HG02973 (cell line): ENCODE results near the gene CATSPER1.
"Not testable (repeated sequence)": the region's sequence is repeated elsewhere in the genome, so short reads cannot be mapped to it uniquely, and the experiment has no call there.

Source experiments
- ATAC-seq: cut with Tn5 transposase; IDR thresholded peaks from one replicate; pipeline ENCODE4 v1.9.1; 2021; ENCODE audit warnings: moderate library complexity; ENCODE audit not compliant: unreplicated experiment

The CATSPER1 gene

DNA sequence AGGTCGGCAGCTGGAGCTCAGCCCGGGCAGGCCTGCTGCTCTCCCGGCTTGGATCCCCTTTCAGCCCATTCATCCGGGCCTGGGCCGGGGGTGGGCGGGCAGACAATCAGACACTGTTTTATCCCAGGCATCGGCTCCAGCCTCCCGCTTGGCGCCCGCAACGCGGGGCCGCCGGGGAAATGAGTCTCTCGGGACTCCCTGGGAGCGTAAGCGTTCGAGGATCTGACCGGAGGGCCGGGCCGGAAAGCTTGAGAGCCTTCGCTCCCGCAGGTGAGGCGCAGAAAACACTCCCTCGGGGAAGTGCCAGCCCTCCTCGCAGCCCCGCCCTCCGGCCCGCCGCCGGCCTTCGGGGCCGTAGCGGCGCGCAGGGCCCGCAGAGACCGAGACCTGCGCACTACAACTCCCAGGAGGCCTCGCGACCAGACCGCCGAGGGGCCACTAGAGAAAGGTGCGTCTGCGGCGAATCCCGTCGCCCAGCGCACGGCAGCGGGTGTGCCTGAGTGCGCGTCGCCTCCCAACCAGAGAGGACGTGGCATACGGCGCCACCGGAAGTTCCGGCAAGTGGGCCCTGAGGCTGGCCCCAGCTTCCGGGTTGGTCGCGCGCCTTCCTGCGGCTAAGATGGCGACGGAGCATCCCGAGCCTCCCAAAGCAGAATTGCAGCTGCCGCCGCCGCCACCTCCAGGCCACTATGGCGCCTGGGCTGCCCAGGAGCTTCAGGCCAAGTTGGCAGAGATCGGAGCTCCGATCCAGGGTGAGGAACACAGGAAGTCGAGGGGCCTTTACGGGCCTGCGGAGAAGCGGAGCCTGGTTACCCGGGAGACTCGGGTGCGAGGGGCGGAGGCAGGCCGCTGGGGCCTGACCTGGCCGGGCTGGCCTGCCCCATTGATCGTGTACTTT is 25.7 kb upstream of the CATSPER1 start, which contains the start of gene SF3B2:
Gene SF3B2, plus strand, starts transcription at position 599 of the 898 bp plus-strand sequence. Its CDS starts 21 bp downstream, at position 620.
- ATAC-seq = peak; percentile 90

DNA sequence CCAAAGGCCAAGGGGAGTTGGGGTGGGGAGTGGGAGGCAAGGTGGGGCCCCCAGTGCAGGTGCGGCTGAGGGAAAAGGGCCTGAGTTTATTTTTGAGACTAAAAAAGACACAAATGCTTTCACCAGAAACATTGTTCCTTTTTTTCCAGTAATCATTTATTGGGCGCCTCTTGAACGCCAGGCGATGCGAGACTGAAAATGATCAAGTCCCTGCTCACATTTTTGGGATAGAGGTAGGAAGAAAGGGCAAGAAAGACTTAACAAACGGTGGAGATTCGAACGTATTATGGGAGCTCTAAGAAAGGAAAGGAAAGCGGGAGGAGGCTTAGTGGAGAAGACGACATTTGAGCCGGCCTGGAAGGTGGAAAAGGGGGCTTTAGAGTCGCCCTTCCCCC is 25.1 kb upstream of the CATSPER1 start:
- no peak for ATAC-seq

- no peak for ATAC-seq
These were observed 24.4 kb upstream of the CATSPER1 start for GRCh38 chr11:66050581-66051231.

GRCh38 chr11:66048547-66049323 is 22.5 kb upstream of the CATSPER1 start, which contains the start of gene GAL3ST3:
TSS of gene GAL3ST3 (minus strand) at chr11:66049161. CDS start at chr11:66045415, 3,746 bp downstream.
- no peak for ATAC-seq

DNA sequence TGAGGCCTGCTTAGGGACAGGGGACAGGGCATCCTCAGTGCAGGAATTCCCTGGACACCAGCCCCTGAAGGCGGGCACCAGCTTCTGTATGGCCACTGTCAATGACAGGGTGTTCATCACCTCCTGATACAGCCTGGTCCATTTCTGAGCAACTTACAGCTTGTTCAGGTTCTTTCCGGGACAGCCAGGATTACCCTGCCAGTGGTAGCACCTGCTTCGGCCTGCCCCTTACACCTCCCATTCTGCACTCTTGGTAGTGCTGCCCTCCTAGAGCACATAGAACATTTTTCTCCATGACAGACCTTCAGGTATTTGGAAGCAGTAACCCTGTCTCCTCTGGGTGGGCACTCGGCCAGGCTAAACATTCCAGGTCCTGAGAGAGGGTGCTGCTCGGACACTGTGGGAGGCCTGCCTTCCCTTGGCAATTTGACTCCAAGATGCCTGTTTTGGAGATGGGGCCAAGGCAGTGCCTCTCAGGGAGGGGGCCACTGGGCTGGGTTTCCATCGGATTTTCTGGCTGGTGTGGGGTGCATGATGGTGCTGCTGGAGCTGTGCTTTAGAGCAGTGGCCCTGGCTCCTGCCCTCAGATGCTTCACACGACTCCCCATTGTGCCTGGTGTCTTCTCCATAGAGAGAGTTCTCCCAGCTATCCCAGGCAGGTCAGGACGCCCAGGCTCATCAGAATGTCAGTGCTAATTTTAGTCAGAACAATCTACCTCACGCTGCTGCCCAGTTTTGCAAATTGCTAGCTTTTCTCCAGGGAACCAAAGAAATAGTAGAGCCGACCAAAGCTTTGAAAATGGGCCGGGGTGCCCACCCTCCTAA is 21.5 kb upstream of the CATSPER1 start:
- no peak for ATAC-seq

DNA sequence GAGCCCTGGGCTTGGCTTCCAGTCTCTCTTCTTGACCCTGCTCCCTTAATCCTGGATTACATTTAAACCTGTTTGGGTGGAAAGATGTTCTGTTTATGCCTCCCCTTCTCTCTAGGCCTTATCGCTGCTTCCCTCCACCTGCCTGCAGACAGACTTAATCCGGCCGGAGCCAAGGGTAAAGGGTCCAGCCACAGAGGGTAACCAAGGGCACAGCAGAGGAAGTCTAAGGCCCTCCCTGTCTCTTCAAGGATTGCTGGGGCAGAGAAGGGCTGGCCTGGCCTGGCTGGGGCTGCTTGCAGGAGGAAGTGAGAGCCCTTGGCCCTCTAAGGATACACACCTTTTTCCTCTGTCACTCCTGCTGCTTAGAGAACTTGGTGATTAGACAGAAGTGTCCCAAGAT is 20.6 kb upstream of the CATSPER1 start:
- ATAC-seq = no peak

DNA sequence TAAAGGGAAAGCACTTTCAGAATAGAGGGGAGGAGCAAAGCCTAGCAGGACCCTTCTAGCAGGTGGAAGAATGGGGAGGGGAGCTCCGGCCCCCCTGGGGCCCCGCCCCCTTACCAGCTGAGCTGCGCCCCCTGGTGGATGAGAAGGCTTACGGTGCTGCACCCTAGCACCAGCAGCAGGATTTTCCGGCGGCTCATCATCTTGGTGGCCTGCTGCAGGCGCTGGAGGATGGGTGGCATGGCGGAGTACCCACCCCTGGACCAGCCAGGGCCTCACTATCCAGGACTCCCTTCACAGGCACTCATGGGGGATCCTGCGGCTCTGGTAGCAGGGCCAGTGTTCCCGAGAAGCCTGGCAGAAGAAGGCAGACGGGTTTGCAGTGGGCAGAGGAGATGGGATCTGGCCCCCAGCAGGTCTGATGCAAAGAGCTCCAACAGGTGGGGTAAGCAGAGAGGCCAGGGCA is 18.9 kb upstream of the CATSPER1 start:
- ATAC-seq = peak; percentile 54

DNA sequence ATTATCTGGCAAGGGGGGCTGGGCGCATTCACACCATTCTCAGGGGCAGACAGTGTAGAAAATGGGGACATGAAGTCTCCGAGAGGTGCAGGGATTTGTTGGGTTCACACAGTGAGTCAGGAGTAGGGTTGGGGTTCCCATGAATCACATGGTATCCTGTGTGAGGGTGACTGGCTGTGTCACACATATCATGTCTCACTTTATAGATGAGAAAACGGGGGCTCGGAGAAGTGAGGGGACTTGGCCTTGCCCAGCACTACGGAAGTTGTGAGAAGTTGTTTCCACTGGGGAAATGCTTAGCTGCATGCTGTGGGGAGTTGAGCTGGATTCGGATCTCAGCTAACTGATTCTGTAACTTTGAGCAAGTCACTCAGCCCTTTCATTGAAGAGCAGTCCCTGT is 18.5 kb upstream of the CATSPER1 start:
- ATAC-seq = no peak

DNA sequence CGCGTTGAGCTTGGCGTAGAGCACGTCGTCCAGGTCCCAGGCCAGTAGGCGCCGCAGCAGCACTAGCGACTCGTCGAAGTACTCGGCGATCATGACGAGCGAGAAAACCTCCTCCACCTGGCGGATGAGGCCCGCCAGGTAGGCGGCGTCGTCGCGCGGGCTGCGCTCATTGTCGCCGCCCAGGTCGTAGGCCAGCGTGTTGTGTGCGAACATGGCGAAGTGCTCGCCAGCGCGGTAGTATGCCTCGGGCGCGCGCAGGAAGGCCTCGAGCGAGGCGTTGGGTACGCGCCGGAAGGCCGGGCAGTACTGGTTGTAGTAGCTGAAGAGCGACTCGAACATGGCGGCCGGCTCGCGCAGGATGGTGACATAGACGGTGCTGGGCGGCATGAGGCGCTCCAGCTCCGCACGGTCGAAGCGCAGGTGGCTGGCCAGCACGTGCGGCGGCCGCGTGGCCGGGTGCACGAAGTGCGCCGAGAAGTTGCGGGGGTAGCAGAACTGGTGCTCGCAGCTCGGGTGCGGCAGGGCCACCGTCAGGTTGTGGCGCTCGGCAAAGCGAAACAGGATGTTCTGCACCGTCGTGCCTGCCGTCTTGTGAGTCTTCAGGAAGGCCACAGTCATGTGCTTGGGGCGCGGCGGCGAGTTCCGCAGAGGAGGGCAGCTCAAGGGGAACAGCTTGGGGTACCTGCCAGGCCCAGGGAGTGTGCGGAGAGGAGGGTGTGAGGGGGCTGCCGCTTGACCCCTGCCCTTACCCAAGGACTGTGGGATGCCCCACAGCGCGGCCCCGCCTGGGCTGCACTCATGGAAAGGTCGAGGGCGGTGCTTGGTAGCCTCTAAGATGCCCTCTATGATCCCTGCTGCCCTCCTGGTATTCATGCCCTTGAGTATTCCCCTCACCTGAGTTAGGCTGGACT is 17.0 kb upstream of the CATSPER1 start:
- ATAC-seq = no peak

DNA sequence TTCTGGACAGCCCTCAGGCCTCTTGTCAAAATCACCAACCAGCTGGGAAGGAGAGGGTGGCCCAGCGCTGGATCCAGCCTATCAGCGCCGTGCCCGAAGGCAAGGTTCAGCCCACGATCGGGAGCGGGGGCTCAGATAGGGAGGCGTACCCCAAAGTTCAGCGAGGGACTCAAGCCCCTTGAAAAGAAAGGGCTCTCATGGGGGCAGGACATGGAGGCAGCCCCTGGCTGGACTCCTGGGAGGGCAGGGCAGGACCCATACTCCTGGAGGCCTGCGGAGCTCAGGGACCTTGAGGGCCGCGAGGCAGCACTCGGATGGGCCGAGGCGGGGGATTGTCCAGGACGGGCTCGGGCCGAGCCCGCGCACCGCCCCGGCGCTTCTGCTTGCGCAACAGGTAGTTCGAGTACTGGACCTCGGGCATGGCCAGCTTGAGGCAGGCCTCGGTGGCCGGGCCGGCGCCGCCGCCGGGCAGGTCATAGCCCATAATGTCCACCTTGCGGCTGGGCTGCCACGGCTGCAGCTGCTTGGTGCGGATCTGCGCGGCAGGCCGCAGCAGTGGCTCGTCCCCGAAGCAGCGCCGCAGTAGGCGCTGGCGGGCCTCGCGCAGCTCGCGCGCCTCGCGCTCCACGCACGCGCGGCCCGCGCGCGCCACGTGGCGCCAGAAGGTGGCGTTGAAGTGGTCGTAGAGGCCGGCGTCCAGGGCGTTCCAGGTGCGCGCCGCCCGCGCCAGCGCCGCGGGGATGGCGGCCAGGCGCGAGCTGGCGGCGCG is 16.1 kb upstream of the CATSPER1 start:
- no peak for ATAC-seq

DNA sequence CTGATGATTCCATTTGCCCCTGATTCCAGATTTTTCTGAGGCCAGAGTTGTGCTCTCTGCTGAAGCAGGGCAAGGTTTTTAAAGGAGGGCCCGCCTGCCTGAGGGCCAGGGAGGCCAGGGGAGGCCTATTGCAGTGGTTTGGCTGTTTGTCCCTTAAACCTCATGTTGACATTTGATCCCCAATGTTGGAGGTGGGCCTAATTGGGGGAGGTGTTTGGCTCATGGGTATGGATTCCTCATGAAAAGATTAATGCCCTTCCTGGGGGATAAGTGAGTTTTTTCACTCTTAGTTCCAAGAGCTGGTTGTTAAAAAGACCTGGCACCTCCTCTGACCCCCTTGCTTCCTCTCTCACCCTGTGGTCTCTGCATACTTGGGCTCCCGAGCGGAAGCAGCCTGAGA is 13.5 kb upstream of the CATSPER1 start:
- no peak for ATAC-seq

- no peak for ATAC-seq
These were observed 11.0 kb upstream of the CATSPER1 start for GRCh38 chr11:66037327-66037726.

GRCh38 chr11:66036334-66036710 is 10.0 kb upstream of the CATSPER1 start:
- ATAC-seq = no peak

- ATAC-seq = no peak
These were observed 9.5 kb upstream of the CATSPER1 start for GRCh38 chr11:66035653-66036333.

DNA sequence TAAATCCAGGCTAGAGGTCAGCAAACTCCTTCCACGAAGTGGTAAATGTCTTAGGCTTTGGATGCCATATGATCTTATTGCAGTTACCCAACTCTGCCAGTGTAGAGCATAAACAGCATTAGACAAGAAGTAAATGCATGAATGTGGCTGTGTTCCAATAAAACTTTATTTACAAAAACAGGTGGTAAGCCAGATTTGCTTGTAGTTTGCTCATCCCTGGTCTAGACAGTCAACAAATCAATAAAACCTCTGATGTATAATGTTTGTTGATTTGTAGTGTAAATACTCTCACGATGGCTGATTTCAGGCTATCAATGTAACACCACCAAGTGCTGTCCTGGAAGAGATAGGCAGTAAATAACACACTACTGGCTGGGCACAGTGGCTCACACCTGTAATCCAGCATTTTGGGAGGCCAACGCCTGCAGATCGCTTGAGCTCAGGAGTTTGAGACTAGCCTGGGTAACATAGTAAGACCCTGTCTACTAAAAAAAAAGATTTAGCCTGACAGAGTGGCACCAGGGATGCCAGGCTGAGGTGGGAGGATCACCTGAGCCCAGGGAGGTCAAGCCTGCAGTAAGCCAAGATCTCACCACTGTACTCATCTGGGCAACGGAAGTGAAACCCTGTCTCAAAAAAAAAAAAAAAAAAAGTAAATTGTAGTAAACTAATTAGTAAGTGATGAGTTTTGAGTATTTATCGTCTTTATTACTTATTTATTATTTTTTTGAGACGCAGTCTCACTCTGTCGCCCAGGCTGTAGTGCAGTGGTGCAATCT is 6.9 kb upstream of the CATSPER1 start:
- no peak for ATAC-seq

DNA sequence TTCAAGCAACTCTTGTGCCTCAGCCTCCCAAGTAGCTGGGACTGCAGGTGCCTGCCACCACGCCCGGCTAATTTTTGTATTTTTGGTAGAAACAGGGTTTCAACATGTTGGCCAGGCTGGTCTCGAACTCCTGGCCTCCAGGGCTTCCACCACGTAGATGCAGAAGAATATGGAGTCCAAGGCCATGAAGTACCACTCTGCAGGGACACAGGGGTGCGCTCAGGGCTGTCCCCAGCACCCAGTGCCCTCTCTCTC is 3.2 kb downstream of the CATSPER1 start:
- not testable (repeated sequence) for ATAC-seq

DNA sequence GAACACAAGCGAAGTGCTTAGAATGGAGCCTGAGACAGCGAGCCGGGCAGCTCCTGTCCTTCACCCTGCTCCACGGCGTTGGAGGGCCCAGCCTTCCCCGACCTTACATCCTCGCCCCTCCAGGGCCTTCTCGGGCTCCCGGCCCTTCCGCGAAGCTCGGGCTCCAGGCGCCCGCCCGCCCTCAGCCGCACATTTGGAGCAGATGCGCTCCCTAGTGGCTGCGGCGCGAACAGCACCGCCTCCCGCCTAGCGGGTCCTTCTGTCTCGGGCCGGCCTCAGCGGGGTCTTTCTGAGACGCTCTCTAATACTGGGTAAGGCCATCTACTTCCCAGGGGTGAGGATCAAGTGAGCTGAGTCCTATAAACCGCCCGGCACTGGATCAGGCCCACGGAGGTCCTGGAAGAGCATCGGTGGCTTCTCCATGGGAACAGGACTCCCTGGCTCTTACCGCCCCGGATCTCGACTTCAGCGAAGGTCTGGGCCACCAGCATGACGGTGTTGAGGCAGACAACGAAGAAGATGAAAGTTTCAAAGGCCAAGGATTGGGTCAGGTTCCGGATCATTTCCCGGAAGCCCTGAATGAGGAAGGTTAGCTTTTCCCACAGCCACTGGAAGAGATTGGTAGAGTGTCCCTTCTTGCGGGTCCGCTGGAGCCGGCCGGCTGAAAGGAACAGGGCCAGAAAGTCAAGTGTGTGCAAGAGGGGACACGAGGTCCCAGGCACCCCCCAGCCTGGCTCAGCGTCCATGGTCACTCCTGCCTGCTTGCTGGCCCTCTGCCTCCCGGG is 3.7 kb downstream of the CATSPER1 start:
- ATAC-seq = no peak
